GM12874 (cell line): ENCODE data around the gene TENM3.

Experiments used
- TF ChIP-seq, protein P1 (sequence below): IDR thresholded peaks from 2 replicates; pipeline ENCODE4 v1.5.1; 2011; ENCODE audit warnings: low read depth, mild to moderate bottlenecking, control low read depth, low read length, moderate library complexity; ENCODE audit not compliant: insufficient read depth

TENM3 gene

DNA sequence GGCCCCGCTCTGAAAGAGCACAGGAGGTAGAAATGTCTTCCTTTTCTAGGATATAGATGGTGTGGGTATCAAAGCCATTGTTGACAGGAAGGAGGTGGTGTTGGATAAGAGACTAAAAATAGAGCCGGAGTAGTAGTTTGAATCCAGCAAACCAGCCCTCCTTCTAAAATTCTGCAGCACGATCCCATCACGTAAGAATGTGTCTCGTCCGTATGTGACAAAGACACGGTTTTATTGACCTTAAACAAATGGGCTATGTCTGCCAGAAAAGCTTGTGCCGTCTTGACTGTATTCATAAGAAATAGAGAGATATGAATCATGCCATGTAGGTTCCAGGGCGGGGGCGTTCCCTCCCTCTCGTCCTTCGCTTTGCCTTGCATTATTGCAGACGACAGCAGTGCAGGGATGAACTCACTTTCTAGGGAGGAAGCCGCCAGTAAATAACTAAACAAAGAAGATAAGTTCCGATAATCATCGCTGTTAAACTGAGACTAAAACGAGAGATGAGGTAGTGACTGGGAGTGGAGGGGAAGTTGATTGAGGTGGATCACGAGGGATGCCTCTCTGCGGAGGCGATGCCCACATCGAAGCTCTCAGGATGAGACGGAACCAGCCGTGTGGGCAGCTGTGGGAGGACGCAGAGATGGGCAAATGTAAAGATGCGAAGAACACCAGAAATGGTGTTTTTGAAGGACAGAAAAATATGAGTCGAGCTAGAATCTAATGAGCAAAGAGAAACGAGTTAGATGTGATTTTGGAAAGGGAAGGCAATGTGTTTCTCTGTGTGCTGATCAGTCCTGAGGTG lies 3.4 kb downstream of the TENM3 start:
- TF ChIP-seq, protein P1, sequence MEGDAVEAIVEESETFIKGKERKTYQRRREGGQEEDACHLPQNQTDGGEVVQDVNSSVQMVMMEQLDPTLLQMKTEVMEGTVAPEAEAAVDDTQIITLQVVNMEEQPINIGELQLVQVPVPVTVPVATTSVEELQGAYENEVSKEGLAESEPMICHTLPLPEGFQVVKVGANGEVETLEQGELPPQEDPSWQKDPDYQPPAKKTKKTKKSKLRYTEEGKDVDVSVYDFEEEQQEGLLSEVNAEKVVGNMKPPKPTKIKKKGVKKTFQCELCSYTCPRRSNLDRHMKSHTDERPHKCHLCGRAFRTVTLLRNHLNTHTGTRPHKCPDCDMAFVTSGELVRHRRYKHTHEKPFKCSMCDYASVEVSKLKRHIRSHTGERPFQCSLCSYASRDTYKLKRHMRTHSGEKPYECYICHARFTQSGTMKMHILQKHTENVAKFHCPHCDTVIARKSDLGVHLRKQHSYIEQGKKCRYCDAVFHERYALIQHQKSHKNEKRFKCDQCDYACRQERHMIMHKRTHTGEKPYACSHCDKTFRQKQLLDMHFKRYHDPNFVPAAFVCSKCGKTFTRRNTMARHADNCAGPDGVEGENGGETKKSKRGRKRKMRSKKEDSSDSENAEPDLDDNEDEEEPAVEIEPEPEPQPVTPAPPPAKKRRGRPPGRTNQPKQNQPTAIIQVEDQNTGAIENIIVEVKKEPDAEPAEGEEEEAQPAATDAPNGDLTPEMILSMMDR: no peak

DNA sequence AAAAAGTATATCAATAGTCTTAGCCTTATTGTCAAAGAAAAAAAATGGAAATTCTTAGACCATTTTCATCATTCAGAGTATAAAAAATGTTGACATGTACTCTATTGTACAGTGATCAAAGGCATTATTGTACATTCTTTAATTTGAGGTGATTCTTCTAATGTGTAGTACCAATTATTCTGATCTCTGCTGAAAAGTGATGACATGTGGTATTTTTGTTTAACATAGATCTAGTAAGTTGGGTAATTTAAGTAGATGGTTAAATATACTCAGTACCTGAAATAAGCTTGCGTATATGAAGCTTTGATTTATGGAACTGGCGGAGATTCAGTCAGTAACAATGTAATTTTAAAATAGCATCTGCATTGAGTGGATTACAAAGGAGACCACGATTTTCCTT lies 5.1 kb downstream of the TENM3 start:
- TF ChIP-seq, protein P1: no peak

GRCh38 chr4:182250446-182250845 lies 7.2 kb downstream of the TENM3 start:
- TF ChIP-seq, protein P1: no peak

DNA sequence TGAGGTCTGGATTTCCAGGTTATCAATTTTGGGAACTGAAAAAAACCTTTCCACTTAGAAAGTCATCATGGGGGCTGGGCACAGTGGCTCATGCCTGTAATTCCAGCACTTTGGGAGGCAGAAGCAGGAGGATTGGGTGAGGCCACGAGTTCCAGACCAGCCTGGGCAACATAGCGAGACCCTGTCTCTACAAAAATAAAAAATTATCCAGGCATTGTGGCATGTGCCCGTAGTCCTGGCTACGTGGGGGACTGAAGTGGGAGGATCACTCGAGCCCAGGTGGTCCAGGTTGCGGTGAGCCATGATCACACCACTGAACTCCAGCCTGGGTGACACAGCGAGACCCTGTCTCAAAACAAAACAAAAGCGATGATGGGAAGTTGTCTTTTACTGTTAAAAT lies 7.9 kb downstream of the TENM3 start:
- TF ChIP-seq, protein P1: no peak

- TF ChIP-seq, protein P1: no peak
Observed at GRCh38 chr4:182252220-182252619, 9.0 kb downstream of the TENM3 start.

DNA sequence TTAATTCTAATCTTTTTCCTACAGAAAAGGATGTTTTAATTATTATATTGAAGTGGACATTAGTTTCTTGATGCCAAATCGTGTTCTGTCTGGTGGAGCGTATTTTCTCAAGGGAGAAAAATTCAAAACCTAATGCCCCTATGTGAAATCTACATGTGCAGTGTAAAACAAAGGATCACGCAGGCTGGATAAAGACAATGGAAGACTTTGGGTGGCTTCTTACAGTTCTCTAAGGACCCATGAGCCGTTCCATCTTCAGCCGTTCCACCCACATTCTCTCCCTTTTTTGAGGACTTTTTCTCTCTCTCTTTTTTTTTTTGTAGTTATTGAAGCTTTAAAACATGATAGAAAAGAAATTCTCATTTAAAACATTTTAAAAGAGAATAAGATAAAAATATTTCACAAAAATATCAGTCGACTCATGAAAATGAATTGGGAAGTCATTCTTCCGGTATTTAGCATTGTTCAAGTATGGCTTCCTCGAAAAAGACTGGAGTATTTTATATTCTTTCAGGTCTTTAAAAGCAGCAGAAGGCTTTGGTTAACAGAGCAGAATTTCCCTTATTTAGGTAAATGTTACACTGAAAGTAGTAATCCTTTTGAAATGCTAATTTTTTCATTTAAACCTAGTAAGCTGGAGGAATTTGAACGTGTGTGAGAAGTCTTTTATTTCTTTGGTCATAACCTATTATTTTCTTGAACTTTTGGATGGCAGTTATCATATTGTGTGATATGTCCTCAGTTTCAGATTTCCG lies 11.0 kb downstream of the TENM3 start:
- TF ChIP-seq, protein P1: no peak

- TF ChIP-seq, protein P1: no peak
Observed at GRCh38 chr4:182255441-182256190, 12.4 kb downstream of the TENM3 start.
